HG02981 (cell line): ENCODE measurements around the gene MFRP.
"Not testable (repeated sequence)": the region's sequence is repeated elsewhere in the genome, so short reads cannot be mapped to it uniquely, and the experiment has no call there.

Experiments used
- ATAC-seq: cut with Tn5 transposase; IDR thresholded peaks from one replicate; pipeline ENCODE4 v1.9.1; 2021; ENCODE audit warnings: mild to moderate bottlenecking, moderate library complexity; ENCODE audit not compliant: unreplicated experiment

Gene MFRP

DNA sequence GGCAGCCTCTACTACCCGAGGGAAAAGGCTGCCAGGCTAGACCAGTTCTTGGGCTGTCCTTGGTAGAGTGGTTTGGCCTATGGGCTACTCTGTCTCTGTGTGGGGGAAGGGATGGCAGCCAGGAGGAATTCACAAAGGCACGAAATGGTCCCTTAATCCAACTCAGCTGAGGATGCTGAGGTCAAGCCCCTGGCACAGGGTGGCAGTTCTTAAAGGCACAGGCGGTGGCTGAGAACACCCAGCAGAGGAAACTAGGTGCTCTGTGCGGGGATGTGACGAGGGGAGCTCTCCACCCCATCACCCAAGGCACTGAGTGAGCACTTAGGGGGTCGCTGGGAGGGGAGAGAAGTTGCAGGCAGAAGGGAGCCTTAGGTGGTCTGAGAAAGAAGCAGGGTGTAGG is at the start of gene MFRP:
TSS of gene MFRP (minus strand) at position 101 of the 400 bp plus-strand sequence. CDS start 192 bp downstream, outside the sequence.
- no peak for ATAC-seq

- no peak for ATAC-seq
Measured at GRCh38 chr11:119391275-119391674, 44.8 kb upstream of the MFRP start.

DNA sequence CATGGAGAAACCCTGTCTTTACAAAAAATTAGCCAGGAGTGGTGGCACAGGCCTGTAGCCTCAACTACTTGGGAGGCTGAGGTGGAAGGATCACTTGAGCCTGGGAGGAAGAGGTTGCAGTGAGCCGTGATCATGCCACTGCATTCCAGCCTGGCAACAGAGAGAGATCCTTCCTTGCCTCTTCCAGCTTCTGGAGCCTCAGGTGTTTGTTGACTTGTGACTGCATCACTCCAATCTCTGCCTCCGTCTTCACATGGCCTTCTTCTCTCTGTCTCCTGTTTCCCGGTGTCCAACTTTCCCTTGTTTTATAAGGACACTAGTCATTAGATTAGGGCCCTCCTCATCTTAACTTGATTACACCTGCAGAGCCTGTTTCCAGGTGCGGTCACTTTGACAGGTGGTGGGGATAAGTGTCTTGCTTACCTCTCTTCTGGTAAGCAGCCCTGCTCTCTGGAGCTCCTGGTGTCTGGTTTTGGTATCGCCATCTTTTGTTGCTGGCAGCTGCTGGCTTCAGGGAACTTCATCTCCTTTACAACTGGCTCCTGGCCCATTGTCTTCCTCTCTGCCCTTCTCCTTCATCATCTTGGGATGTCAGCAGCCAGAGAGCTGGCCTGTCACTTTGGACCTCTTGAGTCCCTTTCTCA is 43.2 kb upstream of the MFRP start:
- no peak for ATAC-seq

- ATAC-seq, result no peak
Measured at GRCh38 chr11:119388103-119388502, 41.6 kb upstream of the MFRP start.

GRCh38 chr11:119384332-119384731 is 37.8 kb upstream of the MFRP start:
- no peak for ATAC-seq

GRCh38 chr11:119382513-119382912 is 36.0 kb upstream of the MFRP start:
- ATAC-seq, result not testable (repeated sequence)

DNA sequence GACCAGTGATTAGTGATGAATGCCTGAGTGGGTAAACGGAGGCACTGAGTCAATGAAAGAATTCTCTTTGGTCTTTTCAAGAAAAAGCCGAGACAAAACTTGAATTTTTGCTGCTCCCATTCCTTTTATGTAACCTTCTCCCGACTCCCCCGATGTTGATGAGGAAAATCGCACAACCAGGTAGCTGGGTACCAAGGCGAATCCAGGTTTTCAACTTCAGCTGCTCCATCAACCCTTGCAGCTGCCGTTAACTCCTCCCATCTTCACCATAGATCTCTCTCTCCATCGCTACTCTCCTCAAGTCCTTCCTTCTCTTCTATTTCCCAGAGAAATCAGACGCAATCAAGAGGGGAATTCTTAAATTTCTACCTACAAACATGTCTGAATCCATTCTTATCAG is 35.6 kb upstream of the MFRP start:
- ATAC-seq, result no peak

- ATAC-seq, result peak; percentile 100
Measured at GRCh38 chr11:119381181-119381988, 34.9 kb upstream of the MFRP start, which contains the start of gene USP2. Gene USP2 (minus strand): TSS chr11:119381690. CDS start chr11:119373480, 8,210 bp downstream.

DNA sequence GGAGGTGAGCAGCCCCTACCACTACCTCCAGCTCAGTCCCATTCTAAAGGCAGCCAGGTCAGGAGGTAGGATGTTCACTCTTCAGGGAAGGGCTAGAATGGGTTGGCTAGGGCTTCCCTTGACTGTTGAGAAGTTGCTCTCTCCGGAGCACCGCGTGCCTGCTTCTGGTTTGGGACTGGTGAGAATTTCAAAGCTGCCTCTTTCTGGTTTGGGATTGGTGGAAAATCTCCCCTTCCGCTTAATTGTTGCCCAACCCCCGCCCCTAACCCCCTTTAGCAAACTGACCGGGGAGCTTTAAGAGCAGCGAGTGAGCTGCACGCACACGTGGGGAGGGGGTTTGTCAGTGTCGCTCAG is 34.3 kb upstream of the MFRP start:
- no peak for ATAC-seq

DNA sequence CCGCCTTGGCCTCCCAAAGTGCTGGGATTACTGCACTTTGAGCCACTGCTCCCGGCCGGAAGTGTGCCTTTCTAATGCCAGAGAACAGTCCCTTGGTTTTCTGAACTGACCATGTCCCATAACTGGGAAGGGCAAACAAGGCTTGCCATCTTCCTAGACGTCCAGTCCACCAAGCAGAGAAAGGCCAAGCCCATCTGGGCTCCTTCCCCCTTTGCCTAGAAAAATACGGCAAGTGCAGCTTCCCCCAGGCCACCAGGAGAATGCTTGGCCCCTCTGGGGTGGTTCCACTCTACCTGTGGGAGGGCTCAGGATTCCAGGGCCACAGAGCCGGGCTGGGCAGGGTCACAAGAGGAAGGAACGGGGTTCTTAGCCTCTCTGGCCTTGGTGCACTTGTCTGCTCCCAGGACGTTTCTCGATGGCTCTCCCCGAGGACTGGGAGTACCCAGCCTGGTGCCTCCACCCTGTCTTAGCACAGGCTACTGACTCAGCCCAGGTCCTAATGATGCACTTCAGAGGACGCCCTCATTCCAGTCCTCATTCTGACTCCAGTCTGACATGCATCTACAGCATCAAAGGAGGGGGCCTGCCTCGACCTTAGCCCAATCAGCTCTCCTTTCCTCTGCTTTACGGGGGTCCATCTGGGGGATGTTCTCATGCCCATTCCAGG is 33.8 kb upstream of the MFRP start:
- ATAC-seq, result no peak

DNA sequence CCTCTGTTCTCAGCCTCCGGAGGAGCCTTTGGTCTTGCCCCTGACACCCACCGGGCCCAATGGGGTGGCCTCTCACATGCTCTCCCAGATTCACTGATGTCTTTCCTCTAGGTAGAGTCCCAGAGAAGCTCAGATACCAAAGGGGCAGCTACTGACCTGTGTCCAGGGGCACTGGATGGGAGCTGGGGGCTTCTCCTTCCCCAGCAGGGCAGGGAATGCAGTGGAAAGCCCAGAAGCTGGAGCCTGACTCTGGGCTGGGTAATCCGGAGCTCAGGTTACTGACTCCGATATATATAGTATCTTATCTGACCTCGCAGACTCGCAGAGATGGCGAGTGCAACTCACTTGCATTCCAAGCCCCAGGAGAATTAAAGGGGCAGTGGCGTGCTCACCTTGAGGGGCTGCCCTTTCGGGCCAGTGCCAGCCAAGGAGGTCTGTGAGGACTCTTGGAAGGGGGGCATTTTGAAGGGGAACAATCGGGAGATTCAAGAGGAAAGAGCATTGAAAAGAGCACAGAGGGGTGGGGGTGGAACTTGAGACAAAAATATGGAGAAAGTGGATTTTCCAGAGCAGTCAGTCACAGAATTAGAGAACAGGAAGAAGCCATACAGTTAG is 32.5 kb upstream of the MFRP start:
- no peak for ATAC-seq

- ATAC-seq, result no peak
Measured at GRCh38 chr11:119377961-119378667, 31.6 kb upstream of the MFRP start.

GRCh38 chr11:119377112-119377901 is 30.8 kb upstream of the MFRP start:
- ATAC-seq, result no peak

GRCh38 chr11:119376197-119376847 is 29.8 kb upstream of the MFRP start:
- no peak for ATAC-seq

DNA sequence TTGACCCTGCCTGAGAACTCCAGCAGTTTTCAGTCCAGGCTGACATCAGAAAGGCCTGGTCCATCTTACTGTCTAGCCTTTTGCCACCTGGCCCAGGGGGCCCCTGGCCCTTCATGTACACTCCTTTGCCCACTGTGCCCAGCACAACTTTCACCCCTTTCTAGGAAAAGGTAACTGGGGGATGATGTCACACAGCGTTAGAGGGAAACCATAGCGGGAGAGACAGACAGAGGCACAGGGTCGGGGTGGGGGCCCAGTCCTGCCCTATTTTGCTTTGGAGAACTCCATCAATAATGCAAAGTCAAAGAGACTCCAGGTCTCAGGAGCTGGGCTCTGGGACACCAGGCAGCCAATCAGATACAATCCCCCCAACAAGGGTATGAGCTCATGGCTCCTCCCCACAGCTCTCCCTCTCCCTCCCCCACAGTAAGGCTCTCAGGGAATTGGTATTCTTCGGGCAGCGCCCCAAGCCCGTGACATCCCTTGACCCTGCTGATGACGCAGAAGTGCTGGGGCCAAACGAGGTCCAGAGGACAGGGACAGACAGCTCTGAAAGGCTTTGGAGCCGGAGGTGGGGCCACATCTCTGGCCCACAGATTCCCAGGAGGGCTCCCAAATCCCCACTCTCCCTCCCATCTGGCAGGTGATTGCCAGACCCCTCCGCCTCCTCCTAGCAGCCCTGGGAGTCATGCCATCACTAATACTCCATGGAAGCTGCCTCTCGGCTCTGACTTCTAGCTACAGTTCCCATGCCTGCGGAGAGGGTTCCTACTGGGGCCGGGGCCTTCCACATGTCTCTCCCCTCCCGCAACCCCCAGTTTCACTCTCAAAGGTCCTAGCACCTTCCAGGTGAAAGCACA is 29.1 kb upstream of the MFRP start:
- ATAC-seq, result no peak

- ATAC-seq, result no peak
Measured at GRCh38 chr11:119374632-119375336, 28.3 kb upstream of the MFRP start.

GRCh38 chr11:119373921-119374631 is 27.6 kb upstream of the MFRP start:
- no peak for ATAC-seq
